ENCODE results near the gene REC8. TPM values are rescaled to one million over a fixed set of nuclear protein-coding genes. Genes with fewer than 3 reads are reported as not detected.
"Not testable (repeated sequence)": the region's sequence is repeated elsewhere in the genome, so short reads cannot be mapped to it uniquely, and the experiment has no call there.

Gene REC8
- total RNA-seq, 1 experiment from 2014 or later, result 1.0 TPM

DNA sequence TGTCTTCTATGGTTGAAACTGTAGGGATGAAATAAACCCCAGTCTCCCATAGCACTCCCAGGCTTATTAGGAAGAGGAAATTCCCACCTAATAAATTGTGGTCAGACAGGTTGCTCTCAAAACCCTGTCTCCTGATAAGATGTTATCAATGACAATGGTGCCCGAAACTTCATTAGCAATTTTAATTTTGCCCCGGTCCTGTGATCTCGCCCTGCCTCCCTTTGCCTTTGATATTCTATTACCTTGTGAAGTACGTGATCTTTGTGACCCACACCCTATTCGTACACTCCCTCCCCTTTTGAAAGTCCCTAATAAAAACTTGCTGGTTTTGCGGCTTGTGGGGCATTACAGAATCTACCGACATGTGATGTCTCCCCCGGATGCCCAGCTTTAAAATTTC, 30.7 kb downstream of the REC8 start:
- DNase-seq (ENCODE audit: low read depth), result not testable (repeated sequence)

DNA sequence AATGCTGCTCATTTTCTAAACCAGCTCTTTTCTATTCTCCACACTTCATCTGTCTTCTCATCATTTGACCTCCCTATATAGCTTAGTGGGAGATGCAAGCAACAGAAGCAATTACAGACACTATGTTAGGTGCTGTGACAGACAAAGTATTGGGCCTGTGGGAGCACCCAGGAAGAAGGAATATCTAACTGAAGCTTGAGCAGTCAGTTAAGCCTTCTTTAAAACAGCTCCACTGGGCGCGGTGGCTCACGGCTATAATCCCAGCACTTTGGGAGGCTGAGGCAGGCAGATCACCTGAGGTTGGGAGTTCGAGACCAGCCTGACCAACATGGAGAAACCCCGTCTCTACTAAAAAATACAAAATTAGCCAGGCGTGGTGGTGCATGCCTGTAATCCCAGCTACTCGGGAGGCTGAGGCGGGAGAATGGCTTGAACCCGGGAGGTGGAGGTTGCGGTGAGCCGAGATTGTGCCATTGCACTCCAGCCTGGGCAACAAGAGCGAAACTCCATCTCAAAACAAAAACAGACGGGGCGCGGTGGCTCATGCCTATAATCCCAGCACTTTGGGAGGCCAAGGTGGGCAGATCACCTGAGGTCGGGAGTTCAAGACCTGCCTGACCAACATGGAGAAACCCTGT, 31.5 kb downstream of the REC8 start:
- DNase-seq (ENCODE audit: low read depth), result not testable (repeated sequence)

GRCh38 chr14:24204163-24205146, 32.6 kb downstream of the REC8 start:
- no peak for DNase-seq (ENCODE audit: low read depth)

DNA sequence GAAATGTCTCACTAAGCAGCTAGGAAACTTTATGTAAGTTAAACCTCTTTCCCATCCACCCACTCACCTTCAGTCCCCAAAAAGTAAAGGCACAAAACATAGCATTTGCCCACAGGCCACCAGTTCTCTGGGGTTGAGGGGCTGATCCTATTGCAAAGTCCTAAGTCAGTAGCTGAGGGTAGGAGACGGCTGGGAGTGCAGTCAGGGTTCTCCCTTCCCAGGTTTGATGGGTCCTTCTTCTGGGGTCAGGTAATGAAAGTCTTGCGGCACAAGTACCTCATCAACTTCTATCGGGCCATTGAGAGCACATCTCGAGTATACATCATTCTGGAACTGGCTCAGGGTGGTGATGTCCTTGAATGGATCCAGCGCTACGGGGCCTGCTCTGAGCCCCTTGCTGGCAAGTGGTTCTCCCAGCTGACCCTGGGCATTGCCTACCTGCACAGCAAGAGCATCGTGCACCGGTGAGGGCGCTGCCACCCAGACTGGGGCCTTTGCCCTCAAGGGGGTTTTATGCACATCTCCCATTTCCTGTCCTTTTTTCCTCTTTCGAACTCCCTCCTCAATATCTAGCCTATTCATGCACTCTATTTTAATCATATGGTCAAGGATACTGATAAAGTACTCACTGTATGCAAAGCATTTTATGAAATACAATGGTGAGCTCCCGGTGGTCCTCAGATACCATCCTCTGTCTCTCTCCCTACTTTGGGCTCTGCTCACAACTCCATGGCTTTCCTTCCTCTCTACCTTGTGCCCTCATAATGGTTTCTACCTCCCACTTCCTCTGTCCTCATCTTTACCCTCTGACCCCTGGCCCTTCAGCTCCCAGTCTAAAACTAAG, 34.6 kb downstream of the REC8 start:
- no peak for DNase-seq (ENCODE audit: low read depth)

GRCh38 chr14:24207104-24207551, 35.2 kb downstream of the REC8 start:
- no peak for DNase-seq (ENCODE audit: low read depth)

GRCh38 chr14:24207625-24208024, 35.7 kb downstream of the REC8 start:
- no peak for DNase-seq (ENCODE audit: low read depth)

DNA sequence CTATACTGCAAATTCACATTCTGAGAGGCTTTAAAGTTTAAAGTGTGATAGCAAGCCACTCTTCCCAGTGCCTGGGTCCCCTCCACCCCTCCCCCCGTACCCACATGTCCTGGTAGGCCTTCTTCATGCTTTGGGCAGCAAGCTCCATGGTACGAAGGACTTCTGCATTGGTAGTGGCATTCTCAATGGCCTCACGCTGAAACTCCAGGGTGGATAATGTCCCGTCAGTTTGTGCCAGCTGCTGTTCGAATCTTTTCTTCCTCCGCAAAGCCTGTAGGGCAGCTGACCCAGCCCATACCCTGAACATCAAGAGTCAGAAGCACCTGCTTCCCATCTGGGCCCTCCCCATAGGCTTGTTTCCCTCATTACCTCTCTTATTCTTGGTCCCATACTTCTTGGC, 39.4 kb downstream of the REC8 start:
- DNase-seq (ENCODE audit: low read depth), result no peak

- peak; percentile 98 for DNase-seq (ENCODE audit: low read depth)
These were observed 41.3 kb downstream of the REC8 start, which contains the start of gene CHMP4A for GRCh38 chr14:24212924-24213865. Gene CHMP4A, minus strand, starts transcription at chr14:24213488. Its CDS starts 49 bp downstream, at chr14:24213439.

DNA sequence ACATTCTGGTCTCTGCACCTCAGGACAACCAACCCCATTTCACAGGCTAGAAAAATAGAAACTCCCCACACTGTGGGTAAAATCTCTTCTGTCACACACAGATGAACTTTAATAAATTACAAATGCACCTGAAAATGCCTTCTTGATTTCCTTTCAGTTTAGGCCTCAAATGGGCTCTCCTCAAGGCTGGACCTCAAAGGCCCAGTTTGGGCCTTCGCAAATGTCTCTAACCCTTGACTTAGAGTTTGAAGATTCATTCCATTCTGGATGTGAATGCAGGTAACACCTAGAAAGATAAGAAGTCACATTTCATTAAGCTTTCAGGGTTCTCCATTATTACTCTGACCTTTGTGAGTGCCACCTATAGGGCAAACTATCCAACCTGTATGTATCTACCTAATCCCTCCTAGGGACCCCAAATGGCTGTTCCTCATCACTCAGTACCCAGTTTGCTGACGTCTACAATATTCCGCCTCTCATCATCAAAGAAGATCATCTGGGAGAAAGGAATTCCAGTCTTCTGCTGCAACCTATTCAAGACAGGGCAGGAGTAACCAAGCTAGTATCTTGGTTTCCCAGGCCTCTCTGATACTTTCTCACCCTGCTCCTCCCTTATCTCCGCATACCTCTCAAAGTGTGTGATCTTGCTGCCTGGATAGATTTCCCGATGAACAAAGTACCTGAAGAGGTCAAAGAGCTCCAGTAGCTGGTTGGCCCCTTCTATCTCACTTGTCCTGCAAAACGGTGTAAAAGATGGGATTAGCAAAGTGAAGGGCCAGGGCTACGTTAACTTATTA, 42.2 kb downstream of the REC8 start:
- DNase-seq (ENCODE audit: low read depth), result no peak

DNA sequence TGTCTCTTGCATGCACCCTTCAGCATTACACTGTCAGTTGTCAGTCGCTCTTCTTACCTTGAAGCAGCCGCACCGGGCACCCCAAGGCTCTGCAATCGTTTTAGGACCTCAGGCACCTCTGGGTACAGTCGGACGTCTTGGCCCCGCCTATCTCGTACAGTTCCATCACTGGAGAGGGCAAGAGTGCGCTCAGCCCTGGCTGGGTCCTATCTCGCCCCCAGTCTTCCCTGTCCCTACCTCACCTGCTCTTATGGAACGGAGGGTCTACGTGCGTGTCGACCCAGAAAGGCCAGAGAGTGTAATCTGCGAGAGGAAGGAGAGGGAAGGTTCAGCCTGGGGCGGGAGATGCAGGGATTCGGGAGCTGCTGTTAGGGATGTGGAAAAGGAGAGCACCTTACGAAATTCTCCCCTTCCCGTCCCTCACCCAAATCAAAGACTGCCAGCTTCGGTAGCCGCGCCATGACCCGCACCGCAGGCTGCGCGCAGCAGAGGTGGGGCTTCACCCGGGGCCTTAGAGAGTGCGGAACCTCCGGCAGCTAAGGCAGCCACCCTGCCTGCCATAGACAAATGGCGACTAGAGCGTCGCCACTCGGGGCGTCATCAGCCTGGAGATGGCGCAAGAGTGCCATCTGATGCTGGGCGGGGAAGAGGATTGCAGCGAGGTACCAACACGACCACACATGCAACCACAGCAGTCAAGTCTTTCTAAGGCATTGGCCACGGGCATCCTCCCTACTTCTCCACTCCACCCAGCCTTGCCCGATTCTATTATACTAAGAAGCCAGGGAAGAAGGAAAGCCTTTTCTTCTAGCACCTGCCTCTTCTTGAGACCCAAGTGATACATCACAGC, 43.8 kb downstream of the REC8 start, which contains the start of gene MDP1:
TSS of gene MDP1 (minus strand) at position 572 of the 850 bp plus-strand sequence. CDS start at position 461, 111 bp downstream.
- DNase-seq (ENCODE audit: low read depth), result peak; percentile 90

GRCh38 chr14:24216345-24216699, 44.4 kb downstream of the REC8 start:
- no peak for DNase-seq (ENCODE audit: low read depth)

GRCh38 chr14:24216876-24217275, 45.0 kb downstream of the REC8 start:
- not testable (repeated sequence) for DNase-seq (ENCODE audit: low read depth)

DNA sequence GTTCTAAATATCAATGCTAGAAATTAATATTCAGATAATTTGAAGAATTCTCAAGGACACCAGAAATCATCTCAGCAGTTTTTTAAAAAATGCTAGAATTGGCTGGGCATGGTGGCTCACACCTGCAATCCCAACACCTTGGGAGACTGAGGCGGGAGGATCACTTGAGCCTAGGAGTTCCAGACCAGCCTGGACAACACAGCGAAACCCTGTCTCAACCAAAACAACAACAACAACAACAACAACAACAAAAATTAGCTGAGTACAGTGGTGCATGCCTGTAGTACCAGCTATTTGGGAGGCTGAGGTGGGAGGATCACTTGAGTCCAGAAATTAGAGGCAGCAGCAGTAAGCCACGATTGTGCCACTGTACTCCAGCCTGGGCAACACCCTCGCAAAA, 47.2 kb downstream of the REC8 start:
- no peak for DNase-seq (ENCODE audit: low read depth)

DNA sequence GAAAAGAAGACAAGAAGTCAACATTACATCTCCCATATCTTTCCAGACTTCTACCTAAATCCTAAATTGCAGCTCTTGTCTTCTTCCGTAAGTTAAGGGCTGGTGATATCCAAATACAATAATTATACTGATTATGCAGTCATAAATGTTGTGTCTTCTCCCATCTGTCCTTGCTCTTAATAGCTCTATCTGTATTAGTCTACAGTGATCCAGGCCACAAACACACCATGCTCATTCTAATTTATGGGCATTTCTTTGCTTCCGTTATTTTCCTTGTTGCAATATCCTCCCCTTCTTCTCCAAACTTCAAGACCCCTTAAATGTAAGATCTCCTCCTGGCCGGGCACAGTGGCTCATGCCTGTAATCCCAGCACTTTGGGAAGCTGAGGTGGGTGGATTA, 47.6 kb downstream of the REC8 start:
- no peak for DNase-seq (ENCODE audit: low read depth)

- DNase-seq (ENCODE audit: low read depth), result not testable (repeated sequence)
These were observed 51.1 kb downstream of the REC8 start for GRCh38 chr14:24222987-24223386.

GRCh38 chr14:24224618-24225071, 52.8 kb downstream of the REC8 start:
- peak; percentile 89 for DNase-seq (ENCODE audit: low read depth)

- DNase-seq (ENCODE audit: low read depth), result no peak
These were observed 54.6 kb downstream of the REC8 start for GRCh38 chr14:24226473-24226872.

- no peak for DNase-seq (ENCODE audit: low read depth)
These were observed 57.0 kb downstream of the REC8 start for GRCh38 chr14:24228902-24229301.

Data from HT1080 (cell line).